Psoas muscle (tissue), 8 donors: ENCODE results near the gene SPTB. TPM values are rescaled to one million over a fixed set of nuclear protein-coding genes. Genes with fewer than 3 reads are reported as not detected.

Experiments used
- ATAC-seq, 4 donors: fragments of 200-7000 bp; cut with Tn5 transposase; one replicate each; pipeline ENCODE4 v1.9.1; 2020; ENCODE audit warnings: moderate library complexity in 3 of 4, mild to moderate bottlenecking in 2 of 4
- DNase-seq, 2 donors: peaks; one replicate each; pipeline ENCODE4 v3.0.0-alpha.2; 2020
- H3K27ac ChIP-seq: fragments of 200-600 bp; one replicate; pipeline ENCODE4 v1.8.0; 2022
- H3K27me3 ChIP-seq, 3 donors: fragments of 200-600 bp in 1 of 3; one replicate each; pipeline versions ENCODE4 v1.6.1 to v1.8.0; 2013 to 2022; ENCODE audit warnings: low read length in 2 of 3, mild to moderate bottlenecking in 2 of 3, moderate library complexity in 1 of 3; ENCODE audit not compliant: insufficient read depth in 3 of 3
- H3K36me3 ChIP-seq, 2 donors: fragments of 200-600 bp in 1 of 2; one replicate each; pipeline versions ENCODE4 v1.6.1 to v1.8.0; 2013 to 2022; ENCODE audit warnings: low read depth in 1 of 2, mild to moderate bottlenecking in 1 of 2, moderate library complexity in 1 of 2; ENCODE audit not compliant: insufficient read depth in 1 of 2
- H3K4me1 ChIP-seq: fragments of 200-600 bp; one replicate; pipeline ENCODE4 v1.8.0; 2022
- H3K4me3 ChIP-seq: fragments of 200-600 bp; one replicate; pipeline ENCODE4 v1.8.0; 2022; ENCODE audit warnings: mild to moderate bottlenecking
- H3K9me3 ChIP-seq: fragments of 200-600 bp; one replicate; pipeline ENCODE4 v1.8.0; 2022
- WGBS, 3 donors: extraction: QIAGEN DNeasy Blood & Tissue Kit; methylation state at CpG; one replicate each; pipeline versions ENCODE4 v1.1.6 to v1.1.7; 2013; 5-methylcytosine and 5-hydroxymethylcytosine counted together
- intact Hi-C, 2 donors: fragments of 100-400 bp; cut with DNase I; formaldehyde crosslinking; loops; one replicate each; pipeline versions ENCODE4 v1.11.0 to v1.14.2; 2022
- polyA plus RNA-seq, 3 donors: library from polyadenylated mRNA; stranded (reverse); fragments of 200-250 nt; gene quantifications; one replicate each; pipeline ENCODE4 v1.2.3, GENCODE V29; 2013
- total RNA-seq, 4 donors: library from RNA; stranded (reverse); fragmentation: NEBNext Ultra II Directional in 2 of 4; extraction: Animal tissue kit (Norgen Biotek cat#: 25700) in 2 of 4; gene quantifications; one replicate each; pipeline versions ENCODE4 v1.2.1 to v1.2.4, GENCODE V29; 2021 to 2023
- TF ChIP-seq, protein P1 (sequence below): fragments of 200-600 bp; IDR thresholded peaks from one replicate; pipeline ENCODE4 v1.8.0; 2022; ENCODE audit warnings: antibody characterized with exemption
- donor health status: healthy with polysubstance abuse.
- donor health status: DM: no; HTN: no; CAD: no; lungs with moderate emphysema.
- donor health status: Bipolar disorder and iron deficiency.
- donor health status: healthy.
- donor health status: DM: yes; HTN: yes; CAD: no.
- donor health status: DM: no; HTN: no; CAD: no.
- donor health status: DM: no; HTN: no; CAD: no.
- donor health status: DM: yes; HTN: yes; CAD: no.

SPTB gene
- total and polyA plus RNA-seq, 7 donors, result 43.4 to 540 (median 374) TPM

DNA sequence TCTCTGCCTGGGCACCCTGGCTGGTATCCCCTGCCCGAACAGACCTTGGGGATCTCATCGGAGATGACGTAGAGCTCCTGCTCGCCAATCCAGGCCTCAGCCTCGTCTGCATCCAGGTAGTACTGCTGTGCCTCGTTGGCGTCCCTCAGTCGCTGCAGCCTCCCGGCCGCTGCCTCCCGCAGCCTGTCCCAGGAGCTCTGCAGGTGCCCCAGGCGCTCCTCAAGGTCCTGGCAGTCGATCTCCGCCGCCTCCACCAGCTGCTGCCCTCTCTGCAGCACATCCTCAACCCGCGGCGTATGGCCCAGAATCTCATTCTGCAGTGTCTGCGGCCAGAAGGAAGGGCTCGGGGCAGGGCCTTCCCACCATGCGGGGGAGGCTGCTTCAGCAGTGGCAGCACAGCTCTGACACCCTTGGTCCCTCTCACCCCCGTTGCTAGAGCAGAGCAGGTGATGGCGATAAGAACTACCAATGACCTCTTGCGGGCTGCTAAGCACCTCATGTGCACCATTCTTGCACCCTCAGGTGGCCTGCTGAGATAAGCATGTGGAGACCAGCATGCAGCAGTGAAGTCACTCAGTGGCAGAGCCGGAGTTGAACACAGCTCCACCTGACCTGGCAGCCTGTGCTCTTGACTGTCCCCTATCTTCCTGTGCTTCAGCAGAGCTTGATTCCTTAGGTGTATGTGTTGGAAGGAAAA, 104.5 kb downstream of the SPTB start:
- DNase-seq, result no peak
- H3K36me3 ChIP-seq, result peaks cover 0 to 100% of the 10 kb centered on the region in 2 donors

DNA sequence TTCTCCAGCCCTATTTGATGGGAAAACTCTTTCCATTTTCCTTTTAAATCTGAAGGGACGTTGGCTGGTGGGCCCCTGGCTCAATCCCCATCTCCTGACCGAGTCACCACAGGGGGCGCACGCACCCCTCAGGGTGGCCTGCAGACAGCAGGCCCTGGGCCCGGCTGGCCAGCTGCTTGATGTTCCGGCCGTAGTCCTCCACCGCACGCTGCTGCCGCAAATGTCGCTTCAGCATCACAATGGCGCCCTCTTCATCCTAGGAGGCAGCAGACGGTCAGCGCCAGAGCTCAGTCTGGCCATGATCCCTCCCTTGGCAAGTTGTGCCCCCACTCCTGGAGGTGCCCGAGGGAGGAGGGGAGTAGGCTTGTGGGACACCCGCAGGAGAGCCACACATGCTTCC, 105.4 kb downstream of the SPTB start:
- intact Hi-C loops, result no loop called here
- Histone ChIP-seq H3K27ac (no peak overlapping the region), H3K4me1 (peaks cover 8% of the 10 kb centered on the region), H3K9me3 (no peaks in the 10 kb centered on the region), H3K36me3 (peaks cover 0 to 100% of the 10 kb centered on the region in 2 donors), H3K27me3 (no peaks in the 10 kb centered on the region), H3K4me3 (no peak overlapping the region)
- ATAC-seq, result peak in 2 of 4 donors; percentile 6 to 10
- no peak for DNase-seq
- WGBS, 3 donors, result 80 to 85% (median 80%) methylated on average over 16 of the region's 16 CpGs
- TF ChIP-seq, protein P1, sequence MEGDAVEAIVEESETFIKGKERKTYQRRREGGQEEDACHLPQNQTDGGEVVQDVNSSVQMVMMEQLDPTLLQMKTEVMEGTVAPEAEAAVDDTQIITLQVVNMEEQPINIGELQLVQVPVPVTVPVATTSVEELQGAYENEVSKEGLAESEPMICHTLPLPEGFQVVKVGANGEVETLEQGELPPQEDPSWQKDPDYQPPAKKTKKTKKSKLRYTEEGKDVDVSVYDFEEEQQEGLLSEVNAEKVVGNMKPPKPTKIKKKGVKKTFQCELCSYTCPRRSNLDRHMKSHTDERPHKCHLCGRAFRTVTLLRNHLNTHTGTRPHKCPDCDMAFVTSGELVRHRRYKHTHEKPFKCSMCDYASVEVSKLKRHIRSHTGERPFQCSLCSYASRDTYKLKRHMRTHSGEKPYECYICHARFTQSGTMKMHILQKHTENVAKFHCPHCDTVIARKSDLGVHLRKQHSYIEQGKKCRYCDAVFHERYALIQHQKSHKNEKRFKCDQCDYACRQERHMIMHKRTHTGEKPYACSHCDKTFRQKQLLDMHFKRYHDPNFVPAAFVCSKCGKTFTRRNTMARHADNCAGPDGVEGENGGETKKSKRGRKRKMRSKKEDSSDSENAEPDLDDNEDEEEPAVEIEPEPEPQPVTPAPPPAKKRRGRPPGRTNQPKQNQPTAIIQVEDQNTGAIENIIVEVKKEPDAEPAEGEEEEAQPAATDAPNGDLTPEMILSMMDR, result no peak

More for the DNA sequence above, 104.5 kb downstream of the SPTB start:
- intact Hi-C loops, result no loop called here
- H3K9me3 ChIP-seq, result no peaks in the 10 kb centered on the region
- no peak overlapping the region for H3K27ac ChIP-seq
- no peaks in the 10 kb centered on the region for H3K27me3 ChIP-seq
- H3K4me3 ChIP-seq, result no peak overlapping the region
- 87 to 94% (median 89%) methylated on average over 25 of the region's 25 CpGs for WGBS, 3 donors
- ATAC-seq, result peak in 1 of 4 donors; percentile 3
- H3K4me1 ChIP-seq, result peaks cover 8% of the 10 kb centered on the region
- TF ChIP-seq, protein P1, result no peak

DNA sequence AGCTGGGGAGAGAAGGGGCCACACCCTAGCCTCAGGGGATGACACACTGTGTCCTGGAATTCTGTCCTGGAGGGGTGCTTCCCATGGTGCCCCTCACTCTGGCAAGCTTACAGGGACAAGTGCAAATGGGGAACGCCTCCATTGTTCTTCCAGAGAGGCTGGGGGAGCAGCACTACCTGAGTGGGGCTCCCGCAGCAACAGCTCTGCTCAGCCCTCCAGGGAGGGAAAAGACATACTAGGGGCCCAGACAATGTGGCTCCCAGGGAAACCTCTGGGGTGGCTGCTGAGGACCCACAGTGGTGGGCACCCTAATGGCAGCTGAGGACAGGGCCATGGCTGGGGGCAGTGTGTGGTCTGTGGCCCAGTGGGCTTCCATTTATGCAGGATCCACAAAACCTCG, 106.1 kb downstream of the SPTB start:
- H3K4me3 ChIP-seq, result no peak overlapping the region
- ATAC-seq, result peak in 1 of 4 donors; percentile 9
- no peak for DNase-seq
- WGBS, 3 donors, result 85 to 98% (median 98%) methylated on average over 3 of the region's 3 CpGs
- no peaks in the 10 kb centered on the region for H3K27me3 ChIP-seq
- H3K36me3 ChIP-seq, result peaks cover 0 to 100% of the 10 kb centered on the region in 2 donors
- intact Hi-C loops, result no loop called here
- peaks cover 3% of the 10 kb centered on the region for H3K4me1 ChIP-seq
- no peaks in the 10 kb centered on the region for H3K9me3 ChIP-seq
- no peak overlapping the region for H3K27ac ChIP-seq
- TF ChIP-seq, protein P1, result no peak

DNA sequence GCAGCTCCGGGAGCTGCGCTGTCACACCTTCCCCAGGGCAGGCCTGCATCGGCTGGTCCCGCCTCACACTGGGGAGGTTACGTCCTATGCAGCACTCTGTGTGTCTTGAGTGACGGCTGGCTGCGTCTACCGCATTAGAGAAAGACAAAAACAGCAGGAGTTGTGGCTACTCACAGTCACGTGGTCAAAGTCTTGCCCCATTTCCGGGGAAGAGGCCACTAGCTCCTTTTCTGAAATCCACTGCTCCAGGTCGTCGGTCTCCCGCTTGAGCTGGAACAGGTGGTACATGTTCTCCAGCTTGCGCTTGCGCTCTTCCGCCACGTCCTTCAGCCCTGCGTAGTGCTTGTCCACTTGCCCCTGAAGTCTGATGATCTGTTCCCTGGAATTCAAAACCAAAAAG, 106.7 kb downstream of the SPTB start:
- TF ChIP-seq, protein P1, result no peak
- Histone ChIP-seq H3K4me1 (no peaks in the 10 kb centered on the region), H3K27ac (no peak overlapping the region), H3K9me3 (no peaks in the 10 kb centered on the region), H3K27me3 (no peaks in the 10 kb centered on the region), H3K4me3 (no peak overlapping the region), H3K36me3 (peaks cover 0 to 100% of the 10 kb centered on the region in 2 donors)
- WGBS, 3 donors, result 92 to 97% (median 95%) methylated on average over 18 of the region's 18 CpGs
- DNase-seq (no peak), ATAC-seq (no peak)
- intact Hi-C loops, result no loop called here
